Measurements from ENCODE around the gene JCAD.

GRCh38 chr10:30096564-30096963, 37.2 kb upstream of the JCAD start:
- TF ChIP-seq, protein P1, sequence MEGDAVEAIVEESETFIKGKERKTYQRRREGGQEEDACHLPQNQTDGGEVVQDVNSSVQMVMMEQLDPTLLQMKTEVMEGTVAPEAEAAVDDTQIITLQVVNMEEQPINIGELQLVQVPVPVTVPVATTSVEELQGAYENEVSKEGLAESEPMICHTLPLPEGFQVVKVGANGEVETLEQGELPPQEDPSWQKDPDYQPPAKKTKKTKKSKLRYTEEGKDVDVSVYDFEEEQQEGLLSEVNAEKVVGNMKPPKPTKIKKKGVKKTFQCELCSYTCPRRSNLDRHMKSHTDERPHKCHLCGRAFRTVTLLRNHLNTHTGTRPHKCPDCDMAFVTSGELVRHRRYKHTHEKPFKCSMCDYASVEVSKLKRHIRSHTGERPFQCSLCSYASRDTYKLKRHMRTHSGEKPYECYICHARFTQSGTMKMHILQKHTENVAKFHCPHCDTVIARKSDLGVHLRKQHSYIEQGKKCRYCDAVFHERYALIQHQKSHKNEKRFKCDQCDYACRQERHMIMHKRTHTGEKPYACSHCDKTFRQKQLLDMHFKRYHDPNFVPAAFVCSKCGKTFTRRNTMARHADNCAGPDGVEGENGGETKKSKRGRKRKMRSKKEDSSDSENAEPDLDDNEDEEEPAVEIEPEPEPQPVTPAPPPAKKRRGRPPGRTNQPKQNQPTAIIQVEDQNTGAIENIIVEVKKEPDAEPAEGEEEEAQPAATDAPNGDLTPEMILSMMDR (IDR thresholded peaks at IDR 0.05; ENCODE audit: insufficient read depth, low read length) = no peak
- TF ChIP-seq POLR2AphosphoS5 (IDR thresholded peaks at IDR 0.05; ENCODE audit: low read depth) = no peak
